ENCODE measurements around the gene ATP1A3. TPM values are rescaled to one million over a fixed set of nuclear protein-coding genes. Genes with fewer than 3 reads are reported as not detected.
"Not testable (repeated sequence)": the region's sequence is repeated elsewhere in the genome, so short reads cannot be mapped to it uniquely, and the experiment has no call there.

ATP1A3 gene
- total and polyA plus RNA-seq, 4 donors: 0.09 to 0.40 (median 0.13) TPM

- 65 to 86% methylated on average over 9 to 11 of the region's 11 CpGs for WGBS, 2 donors
- ATAC-seq (ENCODE audit: insufficient read depth, low FRiP score): no peak
- H3K36me3 ChIP-seq (ENCODE audit: control insufficient read depth in 4 of 4, insufficient read depth in 4 of 4, low read length in 4 of 4): no peaks in the 10 kb centered on the region
- H3K27me3 ChIP-seq (ENCODE audit: control insufficient read depth in 3 of 3, insufficient read depth in 3 of 3, low read length in 2 of 3): no peaks in the 10 kb centered on the region
- H3K9ac ChIP-seq (ENCODE audit: insufficient read depth in 1 of 2, low read length in 2 of 2): no peak overlapping the region
- no peaks in the 10 kb centered on the region for H3K9me3 ChIP-seq (ENCODE audit: control insufficient read depth in 4 of 4, insufficient read depth in 3 of 4, low read length in 3 of 4)
- H3K4me3 ChIP-seq: no peak overlapping the region
- no peaks in the 10 kb centered on the region for H3K4me1 ChIP-seq (ENCODE audit: control insufficient read depth in 5 of 5, insufficient read depth in 5 of 5, low read length in 5 of 5)
- H3K27ac ChIP-seq (ENCODE audit: low read depth in 1 of 2, low read length in 1 of 2): no peak overlapping the region
- no peak for DNase-seq
- TF ChIP-seq, protein P1, sequence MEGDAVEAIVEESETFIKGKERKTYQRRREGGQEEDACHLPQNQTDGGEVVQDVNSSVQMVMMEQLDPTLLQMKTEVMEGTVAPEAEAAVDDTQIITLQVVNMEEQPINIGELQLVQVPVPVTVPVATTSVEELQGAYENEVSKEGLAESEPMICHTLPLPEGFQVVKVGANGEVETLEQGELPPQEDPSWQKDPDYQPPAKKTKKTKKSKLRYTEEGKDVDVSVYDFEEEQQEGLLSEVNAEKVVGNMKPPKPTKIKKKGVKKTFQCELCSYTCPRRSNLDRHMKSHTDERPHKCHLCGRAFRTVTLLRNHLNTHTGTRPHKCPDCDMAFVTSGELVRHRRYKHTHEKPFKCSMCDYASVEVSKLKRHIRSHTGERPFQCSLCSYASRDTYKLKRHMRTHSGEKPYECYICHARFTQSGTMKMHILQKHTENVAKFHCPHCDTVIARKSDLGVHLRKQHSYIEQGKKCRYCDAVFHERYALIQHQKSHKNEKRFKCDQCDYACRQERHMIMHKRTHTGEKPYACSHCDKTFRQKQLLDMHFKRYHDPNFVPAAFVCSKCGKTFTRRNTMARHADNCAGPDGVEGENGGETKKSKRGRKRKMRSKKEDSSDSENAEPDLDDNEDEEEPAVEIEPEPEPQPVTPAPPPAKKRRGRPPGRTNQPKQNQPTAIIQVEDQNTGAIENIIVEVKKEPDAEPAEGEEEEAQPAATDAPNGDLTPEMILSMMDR (IDR thresholded peaks at IDR 0.05; ENCODE audit: control extremely low read depth, extremely low read depth): no peak
These were observed 24.6 kb upstream of the ATP1A3 start for GRCh38 chr19:42018503-42019193.

DNA sequence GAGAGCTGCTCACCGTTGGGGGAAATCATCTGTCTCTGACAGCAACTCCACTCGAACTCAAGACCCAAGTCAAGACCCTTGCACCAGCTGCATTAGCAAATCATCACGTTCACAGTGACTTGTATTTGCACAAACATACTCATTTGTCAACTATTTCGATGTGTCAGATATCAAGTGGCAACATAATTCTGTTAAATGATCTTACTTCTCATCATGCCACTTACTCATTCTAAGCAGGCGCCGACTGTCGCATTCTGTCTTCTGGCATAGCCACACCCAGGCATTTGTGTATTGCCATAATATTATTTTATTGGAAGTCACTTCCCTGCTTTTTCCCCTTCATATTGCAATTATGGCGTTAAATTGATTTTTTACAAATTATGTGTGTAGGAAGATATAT, 23.0 kb upstream of the ATP1A3 start:
- H3K27me3 ChIP-seq (ENCODE audit: control insufficient read depth in 3 of 3, insufficient read depth in 3 of 3, low read length in 2 of 3): no peaks in the 10 kb centered on the region
- TF ChIP-seq, protein P1 (IDR thresholded peaks at IDR 0.05; ENCODE audit: control extremely low read depth, extremely low read depth): no peak
- H3K9me3 ChIP-seq (ENCODE audit: control insufficient read depth in 4 of 4, insufficient read depth in 3 of 4, low read length in 3 of 4): no peaks in the 10 kb centered on the region
- no peak overlapping the region for H3K9ac ChIP-seq (ENCODE audit: insufficient read depth in 1 of 2, low read length in 2 of 2)
- WGBS, 2 donors: 83 to 88% methylated on average over 8 of the region's 8 CpGs
- no peaks in the 10 kb centered on the region for H3K4me1 ChIP-seq (ENCODE audit: control insufficient read depth in 5 of 5, insufficient read depth in 5 of 5, low read length in 5 of 5)
- H3K4me3 ChIP-seq: no peak overlapping the region
- no peak for DNase-seq
- no peak overlapping the region for H3K27ac ChIP-seq (ENCODE audit: low read depth in 1 of 2, low read length in 1 of 2)
- no peak for ATAC-seq (ENCODE audit: insufficient read depth, low FRiP score)
- H3K36me3 ChIP-seq (ENCODE audit: control insufficient read depth in 4 of 4, insufficient read depth in 4 of 4, low read length in 4 of 4): no peaks in the 10 kb centered on the region

- H3K4me1 ChIP-seq (ENCODE audit: control insufficient read depth in 5 of 5, insufficient read depth in 5 of 5, low read length in 5 of 5); DNase-seq; H3K27me3 ChIP-seq (ENCODE audit: control insufficient read depth in 3 of 3, insufficient read depth in 3 of 3, low read length in 2 of 3); H3K9ac ChIP-seq (ENCODE audit: insufficient read depth in 1 of 2, low read length in 2 of 2); H3K9me3 ChIP-seq (ENCODE audit: control insufficient read depth in 4 of 4, insufficient read depth in 3 of 4, low read length in 3 of 4); H3K27ac ChIP-seq (ENCODE audit: low read depth in 1 of 2, low read length in 1 of 2); H3K36me3 ChIP-seq (ENCODE audit: control insufficient read depth in 4 of 4, insufficient read depth in 4 of 4, low read length in 4 of 4); H3K4me3 ChIP-seq; ATAC-seq (ENCODE audit: insufficient read depth, low FRiP score): not testable (repeated sequence)
- 88 to 96% methylated on average over 3 of the region's 3 CpGs for WGBS, 2 donors
These were observed 18.7 kb upstream of the ATP1A3 start for GRCh38 chr19:42012747-42013146.

DNA sequence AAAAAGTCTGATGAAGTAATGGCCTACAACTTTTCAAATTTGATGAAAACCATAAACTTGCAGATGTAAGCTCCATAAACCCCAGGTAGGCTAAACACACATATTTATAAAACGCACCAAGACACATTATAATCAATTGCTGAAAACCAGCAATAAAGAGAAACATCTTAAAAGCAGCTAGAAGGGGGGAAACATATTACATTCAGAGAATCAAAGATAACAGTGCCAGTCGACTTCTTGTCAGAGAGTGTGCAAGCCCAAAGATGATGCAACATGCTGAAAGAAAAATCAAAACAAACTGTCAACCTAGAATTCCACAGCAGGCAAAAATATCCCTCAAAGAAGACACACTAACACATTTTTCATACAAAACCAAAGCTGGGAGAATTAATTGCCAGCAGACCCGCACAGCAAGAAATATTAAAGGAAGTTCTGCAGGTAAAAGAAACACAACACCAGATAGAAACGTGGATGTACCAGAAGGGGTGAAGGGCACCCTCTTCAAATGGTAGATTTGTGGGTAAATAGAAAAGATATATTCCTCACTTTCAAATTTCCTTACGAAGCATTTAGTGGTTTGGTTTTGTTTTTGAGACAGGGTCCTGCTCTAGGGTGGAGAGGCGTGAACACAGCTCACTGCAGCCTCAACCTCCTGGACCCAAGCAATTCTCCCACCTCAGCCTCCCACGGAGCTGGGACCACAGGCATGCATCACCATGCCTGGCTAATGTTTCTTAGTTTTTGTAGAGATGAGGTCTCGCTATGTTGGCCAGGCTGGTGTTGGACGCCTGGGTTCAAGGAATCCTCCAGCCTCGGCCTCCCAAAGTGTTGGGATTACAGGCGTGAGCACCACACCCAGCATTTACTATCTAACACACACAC, 16.5 kb upstream of the ATP1A3 start:
- H3K9me3 ChIP-seq (ENCODE audit: control insufficient read depth in 4 of 4, insufficient read depth in 3 of 4, low read length in 3 of 4): peaks cover 0 to 2% (median 0%) of the 10 kb centered on the region in 4 donors
- no peak overlapping the region for H3K4me3 ChIP-seq
- 77 to 84% methylated on average over 11 of the region's 11 CpGs for WGBS, 2 donors
- H3K36me3 ChIP-seq (ENCODE audit: control insufficient read depth in 4 of 4, insufficient read depth in 4 of 4, low read length in 4 of 4): no peaks in the 10 kb centered on the region
- TF ChIP-seq, protein P1 (IDR thresholded peaks at IDR 0.05; ENCODE audit: control extremely low read depth, extremely low read depth): no peak
- H3K9ac ChIP-seq (ENCODE audit: insufficient read depth in 1 of 2, low read length in 2 of 2): no peak overlapping the region
- peaks cover 0 to 2% (median 0%) of the 10 kb centered on the region in 5 donors for H3K4me1 ChIP-seq (ENCODE audit: control insufficient read depth in 5 of 5, insufficient read depth in 5 of 5, low read length in 5 of 5)
- ATAC-seq (ENCODE audit: insufficient read depth, low FRiP score): no peak
- no peak for DNase-seq
- no peaks in the 10 kb centered on the region for H3K27me3 ChIP-seq (ENCODE audit: control insufficient read depth in 3 of 3, insufficient read depth in 3 of 3, low read length in 2 of 3)
- no peak overlapping the region for H3K27ac ChIP-seq (ENCODE audit: low read depth in 1 of 2, low read length in 1 of 2)

Data from lung (tissue), 12 donors.